CD4-positive, CD25-positive, alpha-beta regulatory T cell (primary cell): ENCODE data around the gene FAM111A. TPM values are rescaled to one million over a fixed set of nuclear protein-coding genes. Genes with fewer than 3 reads are reported as not detected.
"Not testable (repeated sequence)": the region's sequence is repeated elsewhere in the genome, so short reads cannot be mapped to it uniquely, and the experiment has no call there.

Source experiments
- ATAC-seq, 2 donors: fragments of 150-1000 bp; cut with Tn5 transposase; one replicate each; pipeline ENCODE4 v1.10.0; 2021; ENCODE audit warnings: low read depth in 2 of 2, moderate number of reproducible peaks in 2 of 2, moderate library complexity in 1 of 2
- DNase-seq, 3 donors: peaks; one replicate each; pipeline versions ENCODE4 v3.0.0 to v3.0.0-alpha.2; 2012 to 2022; ENCODE audit warnings: mixed read lengths in 1 of 3
- H3K27ac ChIP-seq: one replicate; pipeline ENCODE4 v1.7.0; 2013; ENCODE audit warnings: mild to moderate bottlenecking, low read length; ENCODE audit not compliant: insufficient read depth, poor library complexity, severe bottlenecking
- H3K27me3 ChIP-seq: one replicate; pipeline ENCODE4 v1.7.0; 2013; ENCODE audit warnings: low read length; ENCODE audit not compliant: control insufficient read depth, insufficient read depth
- H3K36me3 ChIP-seq: one replicate; pipeline ENCODE4 v1.7.0; 2013; ENCODE audit warnings: mild to moderate bottlenecking, low read length, moderate library complexity; ENCODE audit not compliant: control insufficient read depth, insufficient read depth
- H3K4me1 ChIP-seq: 2 replicates; pipeline ENCODE4 v1.7.0; 2013; ENCODE audit warnings: mild to moderate bottlenecking, low read length; ENCODE audit not compliant: insufficient read depth, control insufficient read depth, poor library complexity, severe bottlenecking
- H3K4me3 ChIP-seq: one replicate; pipeline ENCODE4 v1.7.0; 2013; ENCODE audit warnings: low read depth, mild to moderate bottlenecking, low read length, moderate library complexity
- H3K9me3 ChIP-seq, 2 experiments: 1 replicate in 1 of 2; 2 replicates in 1 of 2; pipeline ENCODE4 v1.7.0; 2013; ENCODE audit warnings: low read length in 2 of 2, mild to moderate bottlenecking in 1 of 2, moderate library complexity in 1 of 2; ENCODE audit not compliant: control insufficient read depth in 2 of 2
- H3K27ac Mint-ChIP-seq, 3 donors: one replicate each; pipeline ENCODE4 v1.8.0; 2020 to 2022; ENCODE audit warnings: mild to moderate bottlenecking in 3 of 3, mixed read lengths in 3 of 3, moderate library complexity in 2 of 3
- H3K27me3 Mint-ChIP-seq: one replicate; pipeline ENCODE4 v1.8.0; 2022; ENCODE audit warnings: mild to moderate bottlenecking, mixed read lengths
- H3K36me3 Mint-ChIP-seq: one replicate; pipeline ENCODE4 v1.8.0; 2020; ENCODE audit warnings: mixed read lengths
- H3K4me1 Mint-ChIP-seq, 4 donors: one replicate each; pipeline ENCODE4 v1.8.0; 2020 to 2022; ENCODE audit warnings: mixed read lengths in 4 of 4, mild to moderate bottlenecking in 1 of 4
- H3K4me3 Mint-ChIP-seq, 4 donors: one replicate each; pipeline ENCODE4 v1.8.0; 2020 to 2022; ENCODE audit warnings: mild to moderate bottlenecking in 4 of 4, mixed read lengths in 4 of 4, moderate library complexity in 3 of 4
- H3K9me3 Mint-ChIP-seq, 7 donors: one replicate each; pipeline ENCODE4 v1.8.0; 2020 to 2022; ENCODE audit warnings: mixed read lengths in 7 of 7, mild to moderate bottlenecking in 3 of 7, moderate library complexity in 2 of 7
- polyA plus RNA-seq, 4 donors: library from polyadenylated mRNA; unstranded; fragments of 300-500 nt; fragmentation: Illumina TruSeq; gene quantifications; one replicate each; pipeline ENCODE4 v1.2.3, GENCODE V29; 2021
- total RNA-seq: library from RNA; stranded (reverse); gene quantifications from one replicate; pipeline ENCODE4 v1.2.3, GENCODE V29; 2022

Gene FAM111A
- total and polyA plus RNA-seq, 5 donors from 2014 or later, result 28.6 to 73.4 (median 33.4) TPM

- Histone ChIP-seq H3K36me3 (no peaks in the 10 kb centered on the region), H3K27ac (peak within 1 kb of the TSS; percentile 43), H3K4me3 (peak within 1 kb of the TSS; percentile 70), H3K27me3 (no peaks in the 10 kb centered on the region), H3K4me1 (peaks cover 34% of the 10 kb centered on the region), H3K9me3 (no peaks in the 10 kb centered on the region)
- H3K36me3 Mint-ChIP-seq, result no peaks in the 10 kb centered on the region
- peak within 1 kb of the TSS; percentile 72 to 84 (median 78) for H3K27ac Mint-ChIP-seq
- ATAC-seq, result peak; percentile 67 to 80
- peak; percentile 35 to 93 (median 61) for DNase-seq
- peak within 1 kb of the TSS; percentile 90 to 98 (median 94) for H3K4me3 Mint-ChIP-seq
- no peaks in the 10 kb centered on the region for H3K9me3 Mint-ChIP-seq
- H3K4me1 Mint-ChIP-seq, result peaks cover 23 to 58% (median 34%) of the 10 kb centered on the region in 4 donors
- no peaks in the 10 kb centered on the region for H3K27me3 Mint-ChIP-seq
Measured at GRCh38 chr11:59106363-59107336, 36.0 kb upstream of the FAM111A start, which contains the start of gene FAM111B. Gene FAM111B (plus strand): TSS chr11:59107237. CDS start chr11:59109626, 2,389 bp downstream.

- H3K27me3 ChIP-seq, H3K9me3 ChIP-seq, H3K36me3 Mint-ChIP-seq, H3K36me3 ChIP-seq, H3K27me3 Mint-ChIP-seq, H3K9me3 Mint-ChIP-seq: not testable (repeated sequence)
- H3K4me3 ChIP-seq, result peak overlapping the region; percentile 70
- peak overlapping the region; percentile 90 to 98 (median 94) for H3K4me3 Mint-ChIP-seq
- peak overlapping the region; percentile 43 for H3K27ac ChIP-seq
- H3K4me1 ChIP-seq, result peaks cover 24% of the 10 kb centered on the region
- peak in 1 of 3 donors; percentile 28 for DNase-seq
- H3K4me1 Mint-ChIP-seq, result peaks cover 17 to 56% (median 31%) of the 10 kb centered on the region in 4 donors
- H3K27ac Mint-ChIP-seq, result peak overlapping the region; percentile 72 to 84 (median 78)
- ATAC-seq, result peak in 1 of 2 donors; percentile 16
Measured at GRCh38 chr11:59107721-59108120, 34.9 kb upstream of the FAM111A start.

- DNase-seq (no peak), ATAC-seq (no peak)
- peaks cover 5 to 42% (median 17%) of the 10 kb centered on the region in 4 donors for H3K4me1 Mint-ChIP-seq
- Histone ChIP-seq H3K27ac (no peak overlapping the region), H3K36me3 (no peaks in the 10 kb centered on the region), H3K27me3 (no peaks in the 10 kb centered on the region), H3K4me1 (peaks cover 11% of the 10 kb centered on the region), H3K9me3 (peaks cover 0 to 3% of the 10 kb centered on the region in 2 experiments), H3K4me3 (no peak overlapping the region)
- H3K27ac Mint-ChIP-seq, result no peak overlapping the region
- no peak overlapping the region for H3K4me3 Mint-ChIP-seq
- no peaks in the 10 kb centered on the region for H3K27me3 Mint-ChIP-seq
- H3K9me3 Mint-ChIP-seq, result peaks cover 0 to 8% (median 4%) of the 10 kb centered on the region in 7 donors
- H3K36me3 Mint-ChIP-seq, result peaks cover 6% of the 10 kb centered on the region
Measured at GRCh38 chr11:59112494-59112893, 30.2 kb upstream of the FAM111A start.

DNA sequence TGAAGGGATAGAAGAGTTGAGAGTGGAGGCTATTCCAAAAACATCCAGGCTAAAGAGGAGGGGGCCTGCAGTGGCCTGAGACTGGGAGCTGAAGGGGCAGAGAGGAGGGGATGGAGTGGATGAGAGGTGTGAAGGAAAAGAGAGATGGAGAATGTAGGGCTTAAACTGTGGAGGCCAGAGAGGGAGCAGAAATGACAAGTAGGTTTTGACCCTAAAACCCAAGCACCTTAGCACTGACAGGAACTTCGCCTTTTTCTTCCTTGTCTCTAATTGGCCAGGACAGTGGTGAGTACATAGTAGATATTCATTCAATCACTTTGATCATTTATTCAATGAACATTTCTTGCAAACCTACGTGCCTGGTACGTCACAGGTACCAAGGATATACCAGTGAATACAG, 28.3 kb upstream of the FAM111A start:
- H3K27me3 Mint-ChIP-seq, result no peaks in the 10 kb centered on the region
- no peak overlapping the region for H3K4me3 Mint-ChIP-seq
- H3K4me1 ChIP-seq, result no peaks in the 10 kb centered on the region
- H3K36me3 ChIP-seq, result no peaks in the 10 kb centered on the region
- peaks cover 6% of the 10 kb centered on the region for H3K36me3 Mint-ChIP-seq
- no peak overlapping the region for H3K4me3 ChIP-seq
- no peak for ATAC-seq
- no peak overlapping the region for H3K27ac ChIP-seq
- peaks cover 0 to 26% (median 7%) of the 10 kb centered on the region in 4 donors for H3K4me1 Mint-ChIP-seq
- H3K9me3 ChIP-seq, result peaks cover 16 to 21% of the 10 kb centered on the region in 2 experiments
- no peak for DNase-seq
- H3K9me3 Mint-ChIP-seq, result peaks cover 2 to 24% (median 9%) of the 10 kb centered on the region in 7 donors
- peak overlapping the region in 1 of 3 donors; percentile 9 for H3K27ac Mint-ChIP-seq
- no peaks in the 10 kb centered on the region for H3K27me3 ChIP-seq

DNA sequence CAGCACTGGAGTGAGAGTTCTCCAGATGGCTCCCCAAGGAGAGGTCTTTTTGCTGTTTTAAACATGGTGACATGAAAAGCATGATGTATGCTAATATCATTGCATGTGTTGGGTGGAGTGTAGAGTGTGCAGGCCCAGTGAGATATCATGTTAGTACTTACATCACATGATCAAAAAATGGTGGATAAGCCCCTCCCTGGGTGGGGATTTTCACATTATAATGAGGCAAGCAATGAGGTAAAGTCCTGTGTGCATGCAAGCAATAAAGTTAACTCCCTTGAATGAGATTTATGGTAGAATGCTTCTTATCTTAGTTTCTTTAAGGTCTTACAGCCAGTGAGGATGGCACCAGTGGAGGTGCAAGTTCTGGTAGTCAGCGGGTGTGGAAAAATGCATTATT, 27.1 kb upstream of the FAM111A start:
- H3K27me3 ChIP-seq, result no peaks in the 10 kb centered on the region
- peaks cover 0 to 23% (median 7%) of the 10 kb centered on the region in 4 donors for H3K4me1 Mint-ChIP-seq
- peaks cover 6% of the 10 kb centered on the region for H3K36me3 Mint-ChIP-seq
- no peaks in the 10 kb centered on the region for H3K27me3 Mint-ChIP-seq
- H3K36me3 ChIP-seq, result no peaks in the 10 kb centered on the region
- H3K27ac Mint-ChIP-seq, result no peak overlapping the region
- H3K4me3 Mint-ChIP-seq, result no peak overlapping the region
- peaks cover 16 to 24% of the 10 kb centered on the region in 2 experiments for H3K9me3 ChIP-seq
- no peaks in the 10 kb centered on the region for H3K4me1 ChIP-seq
- no peak for ATAC-seq
- no peak overlapping the region for H3K27ac ChIP-seq
- DNase-seq, result no peak
- H3K9me3 Mint-ChIP-seq, result peaks cover 2 to 24% (median 9%) of the 10 kb centered on the region in 7 donors
- H3K4me3 ChIP-seq, result no peak overlapping the region

GRCh38 chr11:59117774-59118173, 24.9 kb upstream of the FAM111A start:
- no peaks in the 10 kb centered on the region for H3K27me3 ChIP-seq
- Mint-ChIP-seq H3K36me3 (peaks cover 6% of the 10 kb centered on the region), H3K9me3 (peaks cover 3 to 24% (median 9%) of the 10 kb centered on the region in 7 donors), H3K27me3 (no peaks in the 10 kb centered on the region), H3K4me3 (no peak overlapping the region), H3K4me1 (peaks cover 0 to 10% (median 5%) of the 10 kb centered on the region in 4 donors), H3K27ac (no peak overlapping the region)
- H3K4me1 ChIP-seq, result no peaks in the 10 kb centered on the region
- H3K27ac ChIP-seq, result no peak overlapping the region
- DNase-seq, result no peak
- ATAC-seq, result no peak
- no peaks in the 10 kb centered on the region for H3K36me3 ChIP-seq
- H3K4me3 ChIP-seq, result no peak overlapping the region
- peaks cover 16 to 24% of the 10 kb centered on the region in 2 experiments for H3K9me3 ChIP-seq

DNA sequence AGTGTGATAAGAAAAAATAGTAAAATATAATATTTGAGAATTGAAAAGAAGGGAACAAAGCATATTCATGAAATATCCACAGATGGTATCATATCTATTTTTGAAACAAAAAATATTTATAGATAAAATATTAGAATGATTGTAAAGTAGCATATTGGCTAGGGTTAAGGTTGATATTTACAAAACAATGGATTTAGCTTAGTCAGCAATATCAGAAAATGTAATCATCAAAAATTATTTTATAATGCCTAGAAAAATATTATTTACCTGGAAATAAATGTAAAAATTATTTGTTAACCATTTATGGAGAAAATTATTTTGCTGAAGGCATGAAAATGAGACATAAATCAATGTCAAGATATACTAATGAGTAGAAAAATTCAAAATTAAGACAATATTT, 22.8 kb upstream of the FAM111A start:
- H3K4me3 ChIP-seq, result no peak overlapping the region
- Mint-ChIP-seq H3K27me3 (no peaks in the 10 kb centered on the region), H3K27ac (no peak overlapping the region), H3K4me3 (no peak overlapping the region), H3K4me1 (no peaks in the 10 kb centered on the region), H3K9me3 (peaks cover 3 to 24% (median 8%) of the 10 kb centered on the region in 7 donors), H3K36me3 (peaks cover 6% of the 10 kb centered on the region)
- peaks cover 4% of the 10 kb centered on the region for H3K36me3 ChIP-seq
- DNase-seq (no peak), ATAC-seq (no peak)
- H3K27ac ChIP-seq, result no peak overlapping the region
- H3K9me3 ChIP-seq, result peaks cover 16 to 24% of the 10 kb centered on the region in 2 experiments
- H3K27me3 ChIP-seq, result no peaks in the 10 kb centered on the region
- no peaks in the 10 kb centered on the region for H3K4me1 ChIP-seq
